Esophagus muscularis mucosa (tissue), 4 donors: ENCODE data around the gene GNA12. TPM values are rescaled to one million over a fixed set of nuclear protein-coding genes. Genes with fewer than 3 reads are reported as not detected.

Experiments used
- DNase-seq: peaks from one replicate; pipeline ENCODE4 v3.0.0-alpha.2; 2017; ENCODE audit errors: extremely low spot score
- H3K27ac ChIP-seq, 4 donors: fragments of 200-600 bp; sonication (generic); replicated peaks in 1 of 4; 1 replicate in 3 of 4; 2 replicates in 1 of 4; pipeline ENCODE4 v1.5.1; 2016 to 2019; ENCODE audit warnings: mild to moderate bottlenecking in 1 of 4
- H3K27me3 ChIP-seq, 4 donors: fragments of 200-600 bp; sonication (generic); one replicate each; pipeline versions ENCODE4 v1.5.1 to v1.6.0; 2016 to 2019
- H3K36me3 ChIP-seq, 4 donors: fragments of 200-600 bp; sonication (generic); one replicate each; pipeline ENCODE4 v1.5.1; 2016 to 2019
- H3K4me1 ChIP-seq, 4 donors: fragments of 200-600 bp; sonication (generic); one replicate each; pipeline ENCODE4 v1.5.1; 2016 to 2019
- H3K4me3 ChIP-seq, 4 donors: fragments of 200-600 bp; sonication (generic); 1 replicate in 2 of 4; 2 replicates in 2 of 4; pipeline ENCODE4 v1.5.1; 2016 to 2019; ENCODE audit warnings: mild to moderate bottlenecking in 4 of 4, moderate library complexity in 1 of 4
- H3K9me3 ChIP-seq, 4 donors: fragments of 200-600 bp; sonication (generic); 1 replicate in 3 of 4; 2 replicates in 1 of 4; pipeline ENCODE4 v1.5.1; 2016 to 2019
- EP300 ChIP-seq: sonication (generic); formaldehyde crosslinking; IDR thresholded peaks from one replicate; pipeline ENCODE4 v1.6.1; 2017; ENCODE audit warnings: antibody characterized with exemption
- POLR2A ChIP-seq: fragments of 450-650 bp; IDR thresholded peaks from one replicate; pipeline ENCODE4 v1.6.1; 2017; ENCODE audit warnings: antibody characterized with exemption, moderate library complexity, mild to moderate bottlenecking, low read depth
- POLR2AphosphoS5 ChIP-seq, 2 donors: sonication (generic); formaldehyde crosslinking; IDR thresholded peaks; one replicate each; pipeline ENCODE4 v1.6.1; 2017; ENCODE audit warnings: antibody characterized with exemption in 2 of 2
- WGBS: methylation state at CpG from one replicate; pipeline ENCODE4 v1.1.5; 2018; 5-methylcytosine and 5-hydroxymethylcytosine counted together
- intact Hi-C: fragments of 100-400 bp; cut with DNase I; formaldehyde crosslinking; loops from one replicate; pipeline ENCODE4 v1.15.1; 2023
- total RNA-seq, 4 donors: library from RNA; depleted of rRNA; stranded (reverse); fragments of >200 nt; gene quantifications; one replicate each; pipeline versions ENCODE4 v1.1.0 to v1.2.1, GENCODE V29; 2016
- TF ChIP-seq, protein P1 (sequence below), 3 experiments: fragments of 200-600 bp in 2 of 3; fragments of 450-650 bp in 1 of 3; sonication (generic) in 2 of 3; IDR thresholded peaks; one replicate each; pipeline ENCODE4 v1.5.1; 2017 to 2019; ENCODE audit warnings: antibody characterized with exemption in 3 of 3, mild to moderate bottlenecking in 2 of 3, moderate library complexity in 1 of 3

GNA12 gene
- total RNA-seq, 4 donors from 2014 or later, result 25.3 to 61.8 (median 38.9) TPM

DNA sequence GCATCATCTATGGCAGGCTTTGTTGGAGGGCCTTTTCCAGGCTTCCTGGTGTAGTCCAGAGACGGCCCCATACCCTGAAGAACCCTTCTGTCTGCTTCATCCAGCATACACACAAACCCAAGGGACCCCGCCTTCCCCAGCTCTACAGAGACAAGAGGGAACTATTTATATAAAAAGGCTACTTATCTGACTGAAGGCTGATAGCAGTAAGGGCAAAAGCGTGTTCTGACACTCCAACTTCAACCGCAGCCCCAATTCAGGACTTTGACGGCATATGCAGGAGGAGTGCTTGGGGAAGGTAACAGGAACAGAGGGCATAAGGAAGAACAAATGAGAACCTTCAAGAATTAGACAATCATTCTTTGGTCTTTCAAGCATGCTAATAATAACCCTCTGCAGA is 21.0 kb downstream of the GNA12 start:
- Histone ChIP-seq H3K27me3 (no peaks in the 10 kb centered on the region), H3K4me3 (no peak overlapping the region), H3K27ac (peak overlapping the region; percentile 41 to 64 (median 52)), H3K4me1 (peaks cover 72 to 79% (median 73%) of the 10 kb centered on the region in 4 donors), H3K36me3 (no peaks in the 10 kb centered on the region), H3K9me3 (no peaks in the 10 kb centered on the region)
- TF ChIP-seq POLR2A (no peak), POLR2AphosphoS5 (IDR thresholded peaks at IDR 0.05) (no peak), EP300 (no peak)
- TF ChIP-seq, protein P1, sequence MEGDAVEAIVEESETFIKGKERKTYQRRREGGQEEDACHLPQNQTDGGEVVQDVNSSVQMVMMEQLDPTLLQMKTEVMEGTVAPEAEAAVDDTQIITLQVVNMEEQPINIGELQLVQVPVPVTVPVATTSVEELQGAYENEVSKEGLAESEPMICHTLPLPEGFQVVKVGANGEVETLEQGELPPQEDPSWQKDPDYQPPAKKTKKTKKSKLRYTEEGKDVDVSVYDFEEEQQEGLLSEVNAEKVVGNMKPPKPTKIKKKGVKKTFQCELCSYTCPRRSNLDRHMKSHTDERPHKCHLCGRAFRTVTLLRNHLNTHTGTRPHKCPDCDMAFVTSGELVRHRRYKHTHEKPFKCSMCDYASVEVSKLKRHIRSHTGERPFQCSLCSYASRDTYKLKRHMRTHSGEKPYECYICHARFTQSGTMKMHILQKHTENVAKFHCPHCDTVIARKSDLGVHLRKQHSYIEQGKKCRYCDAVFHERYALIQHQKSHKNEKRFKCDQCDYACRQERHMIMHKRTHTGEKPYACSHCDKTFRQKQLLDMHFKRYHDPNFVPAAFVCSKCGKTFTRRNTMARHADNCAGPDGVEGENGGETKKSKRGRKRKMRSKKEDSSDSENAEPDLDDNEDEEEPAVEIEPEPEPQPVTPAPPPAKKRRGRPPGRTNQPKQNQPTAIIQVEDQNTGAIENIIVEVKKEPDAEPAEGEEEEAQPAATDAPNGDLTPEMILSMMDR (IDR thresholded peaks at IDR 0.05), result no peak
- intact Hi-C loops, result no loop called here
- no peak for DNase-seq
- 82% methylated on average over 5 of the region's 5 CpGs for WGBS

DNA sequence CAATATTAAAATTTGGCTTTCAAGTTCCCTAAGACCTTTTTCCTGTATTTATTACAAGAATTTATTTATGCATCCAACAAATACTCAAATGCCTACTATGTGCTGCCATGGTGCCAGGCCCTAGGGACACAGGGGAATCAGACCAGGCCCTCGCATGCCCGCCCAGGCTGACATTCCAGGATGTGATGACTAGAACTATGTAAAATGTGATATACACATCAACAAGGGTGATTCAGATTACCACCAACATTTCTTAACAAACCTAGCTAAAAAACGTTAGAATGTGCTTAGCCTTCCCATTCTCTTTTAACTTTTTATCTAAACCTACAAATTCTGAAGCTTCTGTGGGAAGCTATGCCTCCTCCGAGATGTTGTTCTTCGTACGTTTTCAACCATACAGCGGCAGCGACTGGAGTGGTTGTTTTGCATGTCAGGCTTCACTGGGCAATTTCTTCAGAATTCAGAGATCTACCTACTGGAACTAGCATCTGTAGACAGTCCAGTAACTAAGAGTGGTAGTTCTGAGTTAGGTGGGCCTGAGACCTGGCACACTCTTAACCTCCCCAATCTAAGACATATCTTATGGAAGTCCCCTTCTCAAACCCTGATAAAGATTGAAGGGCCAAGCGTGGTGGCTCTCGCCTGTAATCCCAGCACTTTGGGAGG is 22.1 kb downstream of the GNA12 start:
- TF ChIP-seq, protein P1 (IDR thresholded peaks at IDR 0.05), result no peak
- TF ChIP-seq EP300, result no peak
- no peak for TF ChIP-seq POLR2A
- no peak for TF ChIP-seq POLR2AphosphoS5 (IDR thresholded peaks at IDR 0.05)
- DNase-seq, result no peak
- 88% methylated on average over 10 of the region's 10 CpGs for WGBS
- Histone ChIP-seq H3K27ac (peak overlapping the region in 3 of 4 donors; percentile 51 to 64 (median 53)), H3K36me3 (no peaks in the 10 kb centered on the region), H3K27me3 (no peaks in the 10 kb centered on the region), H3K9me3 (no peaks in the 10 kb centered on the region), H3K4me3 (no peak overlapping the region), H3K4me1 (peaks cover 75 to 91% (median 85%) of the 10 kb centered on the region in 4 donors)
- intact Hi-C loops, result no loop called here

DNA sequence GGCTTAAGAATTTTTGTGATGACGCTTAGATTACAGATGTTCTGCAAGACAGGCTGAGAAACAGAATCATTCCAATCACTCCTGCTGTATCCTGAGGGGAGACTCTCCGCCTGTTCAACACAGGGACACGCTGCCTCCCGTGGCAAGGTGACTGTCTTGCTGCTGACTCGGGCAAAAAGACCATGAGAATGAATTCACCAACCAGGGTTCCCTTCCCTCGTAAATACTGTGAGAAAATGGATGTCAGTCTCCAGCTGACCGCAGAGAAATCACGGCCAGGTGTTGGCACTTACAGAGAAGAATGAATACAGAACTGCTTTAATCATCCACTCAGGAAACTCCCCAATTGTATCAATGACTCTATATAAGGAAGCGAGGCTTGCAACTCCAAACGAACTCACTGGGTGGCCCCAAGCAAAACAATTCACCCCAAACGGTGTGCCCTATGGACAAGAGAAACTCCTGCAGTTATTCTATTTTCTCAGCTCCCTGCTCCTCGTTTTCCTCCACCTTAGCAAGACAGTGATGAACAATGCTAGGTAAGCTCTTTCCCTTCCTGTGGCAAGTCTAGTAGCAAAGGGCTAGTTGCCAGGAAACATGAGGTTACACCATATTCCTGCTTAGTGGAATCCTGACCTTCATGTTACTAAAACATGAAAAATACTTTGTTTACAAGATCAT is 22.8 kb downstream of the GNA12 start:
- no peak overlapping the region for H3K4me3 ChIP-seq
- peaks cover 75 to 96% (median 86%) of the 10 kb centered on the region in 4 donors for H3K4me1 ChIP-seq
- no peak for DNase-seq
- no peak for TF ChIP-seq POLR2A
- H3K27ac ChIP-seq, result peak overlapping the region; percentile 17 to 64 (median 42)
- H3K9me3 ChIP-seq, result no peaks in the 10 kb centered on the region
- H3K27me3 ChIP-seq, result no peaks in the 10 kb centered on the region
- intact Hi-C loops, result no loop called here
- no peaks in the 10 kb centered on the region for H3K36me3 ChIP-seq
- 67% methylated on average over 12 of the region's 12 CpGs for WGBS

DNA sequence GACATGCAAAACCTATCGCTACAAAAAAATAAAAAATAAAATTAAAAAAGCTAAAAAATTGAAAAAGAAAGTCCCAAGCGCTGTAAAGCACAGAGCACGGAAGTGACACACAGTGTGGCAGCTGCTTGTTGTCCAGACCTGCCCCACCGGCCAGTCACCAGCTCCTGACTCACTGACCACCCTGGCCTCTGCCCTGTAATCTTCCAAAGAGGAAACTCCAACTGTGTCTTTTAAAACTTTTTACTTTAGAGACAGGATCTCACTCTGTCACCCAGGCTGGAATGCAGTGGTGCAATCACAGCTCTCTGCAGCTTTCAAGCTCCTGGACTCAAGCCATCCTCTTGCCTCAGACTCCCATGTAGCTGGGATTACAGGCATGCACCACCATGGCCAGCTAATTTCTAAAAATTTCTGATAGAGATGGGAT is 23.6 kb downstream of the GNA12 start:
- DNase-seq, result no peak
- 86% methylated on average over 4 of the region's 4 CpGs for WGBS
- Histone ChIP-seq H3K4me3 (no peak overlapping the region), H3K9me3 (no peaks in the 10 kb centered on the region), H3K4me1 (peaks cover 72 to 92% (median 84%) of the 10 kb centered on the region in 4 donors), H3K36me3 (no peaks in the 10 kb centered on the region), H3K27ac (peak overlapping the region; percentile 17 to 64 (median 56)), H3K27me3 (no peaks in the 10 kb centered on the region)
- intact Hi-C loops, result no loop called here
- TF ChIP-seq EP300 (no peak), POLR2A (no peak), POLR2AphosphoS5 (IDR thresholded peaks at IDR 0.05) (peak; percentile 71 to 75)
- TF ChIP-seq, protein P1 (IDR thresholded peaks at IDR 0.05), result no peak

DNA sequence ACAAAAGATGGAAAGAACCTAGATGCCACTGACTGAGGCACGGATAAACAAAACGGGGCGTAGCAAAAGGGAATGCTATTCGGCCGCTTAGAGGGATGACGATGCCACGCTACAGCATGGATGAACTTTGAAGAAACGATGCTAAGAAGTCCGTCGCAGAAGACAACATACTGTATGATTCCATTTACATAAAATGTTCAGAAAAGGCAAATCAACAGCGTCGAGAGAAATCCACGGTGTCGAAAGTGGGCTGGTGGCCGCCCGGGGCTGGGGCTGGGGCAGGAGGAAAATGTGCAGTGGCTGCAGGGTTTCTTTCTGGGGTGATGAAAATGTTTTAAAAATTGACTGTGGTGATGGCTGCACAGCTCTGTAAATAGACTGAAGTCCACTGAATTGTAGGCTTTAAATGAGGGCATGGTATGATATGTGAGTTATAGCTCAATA is 24.1 kb downstream of the GNA12 start:
- H3K27me3 ChIP-seq, result no peaks in the 10 kb centered on the region
- H3K27ac ChIP-seq, result peak overlapping the region; percentile 17 to 64 (median 50)
- TF ChIP-seq POLR2A (no peak), EP300 (no peak), POLR2AphosphoS5 (IDR thresholded peaks at IDR 0.05) (no peak)
- TF ChIP-seq, protein P1 (IDR thresholded peaks at IDR 0.05), result no peak
- no peaks in the 10 kb centered on the region for H3K9me3 ChIP-seq
- peaks cover 66 to 92% (median 79%) of the 10 kb centered on the region in 4 donors for H3K4me1 ChIP-seq
- intact Hi-C loops, result no loop called here
- no peak for DNase-seq
- no peak overlapping the region for H3K4me3 ChIP-seq
- no peaks in the 10 kb centered on the region for H3K36me3 ChIP-seq
- 97% methylated on average over 16 of the region's 16 CpGs for WGBS
